22Rv1 (cell line): ENCODE results near the gene S100PBP.

Experiments
- ZFX ChIP-seq: fragments of 450-650 bp; IDR thresholded peaks from 2 replicates; pipeline ENCODE4 v1.6.1; 2017; ENCODE audit warnings: antibody characterized with exemption, borderline replicate concordance
- TF ChIP-seq, protein P1 (sequence below): fragments of 450-650 bp; IDR thresholded peaks from 2 replicates; pipeline ENCODE4 v1.5.1; 2017; ENCODE audit warnings: mild to moderate bottlenecking

GRCh38 chr1:32797456-32797855, 20.0 kb upstream of the S100PBP start:
- TF ChIP-seq, protein P1, sequence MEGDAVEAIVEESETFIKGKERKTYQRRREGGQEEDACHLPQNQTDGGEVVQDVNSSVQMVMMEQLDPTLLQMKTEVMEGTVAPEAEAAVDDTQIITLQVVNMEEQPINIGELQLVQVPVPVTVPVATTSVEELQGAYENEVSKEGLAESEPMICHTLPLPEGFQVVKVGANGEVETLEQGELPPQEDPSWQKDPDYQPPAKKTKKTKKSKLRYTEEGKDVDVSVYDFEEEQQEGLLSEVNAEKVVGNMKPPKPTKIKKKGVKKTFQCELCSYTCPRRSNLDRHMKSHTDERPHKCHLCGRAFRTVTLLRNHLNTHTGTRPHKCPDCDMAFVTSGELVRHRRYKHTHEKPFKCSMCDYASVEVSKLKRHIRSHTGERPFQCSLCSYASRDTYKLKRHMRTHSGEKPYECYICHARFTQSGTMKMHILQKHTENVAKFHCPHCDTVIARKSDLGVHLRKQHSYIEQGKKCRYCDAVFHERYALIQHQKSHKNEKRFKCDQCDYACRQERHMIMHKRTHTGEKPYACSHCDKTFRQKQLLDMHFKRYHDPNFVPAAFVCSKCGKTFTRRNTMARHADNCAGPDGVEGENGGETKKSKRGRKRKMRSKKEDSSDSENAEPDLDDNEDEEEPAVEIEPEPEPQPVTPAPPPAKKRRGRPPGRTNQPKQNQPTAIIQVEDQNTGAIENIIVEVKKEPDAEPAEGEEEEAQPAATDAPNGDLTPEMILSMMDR: no peak
- TF ChIP-seq ZFX: no peak
